ENCODE measurements around the gene SPG11. TPM values are rescaled to one million over a fixed set of nuclear protein-coding genes. Genes with fewer than 3 reads are reported as not detected.
"Not testable (repeated sequence)": the region's sequence is repeated elsewhere in the genome, so short reads cannot be mapped to it uniquely, and the experiment has no call there.

Gene SPG11
- polyA plus RNA-seq, 4 donors, result 33.5 to 63.8 (median 34.7) TPM

GRCh38 chr15:44574734-44575133, 88.7 kb downstream of the SPG11 start:
- 78 to 82% (median 80%) methylated on average over 1 of the region's 1 CpG for WGBS, 3 donors
- Histone ChIP-seq H3K27ac (ENCODE audit: low read depth in 1 of 3, low read length in 2 of 3) (no peak overlapping the region), H3K4me3 (ENCODE audit: low read depth in 1 of 3, low read length in 3 of 3) (peak overlapping the region in 1 of 3 donors; percentile 1), H3K9me3 (ENCODE audit: control insufficient read depth in 2 of 2, insufficient read depth in 1 of 2, low read depth in 1 of 2, low read length in 1 of 2) (no peaks in the 10 kb centered on the region), H3K36me3 (ENCODE audit: control insufficient read depth in 3 of 3, insufficient read depth in 2 of 3, low read depth in 1 of 3, low read length in 3 of 3) (peaks cover 6 to 58% (median 15%) of the 10 kb centered on the region in 3 donors), H3K27me3 (ENCODE audit: control insufficient read depth in 3 of 3, insufficient read depth in 3 of 3, low read length in 3 of 3) (no peaks in the 10 kb centered on the region), H3K4me1 (ENCODE audit: control insufficient read depth in 3 of 3, insufficient read depth in 2 of 3, low read depth in 1 of 3, low read length in 2 of 3) (no peaks in the 10 kb centered on the region)
- FAIRE-seq (no peak), DNase-seq (no peak)

- FAIRE-seq (no peak), DNase-seq (no peak)
- H3K9me3 ChIP-seq (ENCODE audit: control insufficient read depth in 2 of 2, insufficient read depth in 1 of 2, low read depth in 1 of 2, low read length in 1 of 2), result no peaks in the 10 kb centered on the region
- no peak overlapping the region for H3K4me3 ChIP-seq (ENCODE audit: low read depth in 1 of 3, low read length in 3 of 3)
- WGBS, 3 donors, result 90 to 92% (median 92%) methylated on average over 6 of the region's 6 CpGs
- H3K27ac ChIP-seq (ENCODE audit: low read depth in 1 of 3, low read length in 2 of 3), result no peak overlapping the region
- no peaks in the 10 kb centered on the region for H3K27me3 ChIP-seq (ENCODE audit: control insufficient read depth in 3 of 3, insufficient read depth in 3 of 3, low read length in 3 of 3)
- peaks cover 8 to 59% (median 20%) of the 10 kb centered on the region in 3 donors for H3K36me3 ChIP-seq (ENCODE audit: control insufficient read depth in 3 of 3, insufficient read depth in 2 of 3, low read depth in 1 of 3, low read length in 3 of 3)
- no peaks in the 10 kb centered on the region for H3K4me1 ChIP-seq (ENCODE audit: control insufficient read depth in 3 of 3, insufficient read depth in 2 of 3, low read depth in 1 of 3, low read length in 2 of 3)
These were observed 90.1 kb downstream of the SPG11 start for GRCh38 chr15:44573386-44573785.

- no peak overlapping the region for H3K4me3 ChIP-seq (ENCODE audit: low read depth in 1 of 3, low read length in 3 of 3)
- DNase-seq, result no peak
- no peak overlapping the region for H3K27ac ChIP-seq (ENCODE audit: low read depth in 1 of 3, low read length in 2 of 3)
- peaks cover 16 to 72% (median 38%) of the 10 kb centered on the region in 3 donors for H3K36me3 ChIP-seq (ENCODE audit: control insufficient read depth in 3 of 3, insufficient read depth in 2 of 3, low read depth in 1 of 3, low read length in 3 of 3)
- no peaks in the 10 kb centered on the region for H3K4me1 ChIP-seq (ENCODE audit: control insufficient read depth in 3 of 3, insufficient read depth in 2 of 3, low read depth in 1 of 3, low read length in 2 of 3)
- FAIRE-seq, result no peak
- WGBS, 3 donors, result 87 to 96% (median 95%) methylated on average over 4 of the region's 4 CpGs
- peaks cover 0 to 8% of the 10 kb centered on the region in 2 donors for H3K9me3 ChIP-seq (ENCODE audit: control insufficient read depth in 2 of 2, insufficient read depth in 1 of 2, low read depth in 1 of 2, low read length in 1 of 2)
- no peaks in the 10 kb centered on the region for H3K27me3 ChIP-seq (ENCODE audit: control insufficient read depth in 3 of 3, insufficient read depth in 3 of 3, low read length in 3 of 3)
These were observed 93.1 kb downstream of the SPG11 start for GRCh38 chr15:44570361-44570760.

- Histone ChIP-seq H3K4me3 (ENCODE audit: low read depth in 1 of 3, low read length in 3 of 3) (no peak overlapping the region), H3K27me3 (ENCODE audit: control insufficient read depth in 3 of 3, insufficient read depth in 3 of 3, low read length in 3 of 3) (no peaks in the 10 kb centered on the region), H3K9me3 (ENCODE audit: control insufficient read depth in 2 of 2, insufficient read depth in 1 of 2, low read depth in 1 of 2, low read length in 1 of 2) (peaks cover 0 to 15% of the 10 kb centered on the region in 2 donors), H3K27ac (ENCODE audit: low read depth in 1 of 3, low read length in 2 of 3) (no peak overlapping the region), H3K4me1 (ENCODE audit: control insufficient read depth in 3 of 3, insufficient read depth in 2 of 3, low read depth in 1 of 3, low read length in 2 of 3) (no peaks in the 10 kb centered on the region), H3K36me3 (ENCODE audit: control insufficient read depth in 3 of 3, insufficient read depth in 2 of 3, low read depth in 1 of 3, low read length in 3 of 3) (peaks cover 24 to 69% (median 44%) of the 10 kb centered on the region in 3 donors)
- no peak for FAIRE-seq
- WGBS, 3 donors, result 93 to 97% (median 95%) methylated on average over 4 of the region's 4 CpGs
- no peak for DNase-seq
These were observed 94.1 kb downstream of the SPG11 start for GRCh38 chr15:44569316-44569715.

GRCh38 chr15:44568338-44568737, 95.1 kb downstream of the SPG11 start:
- no peak overlapping the region for H3K27ac ChIP-seq (ENCODE audit: low read depth in 1 of 3, low read length in 2 of 3)
- no peaks in the 10 kb centered on the region for H3K27me3 ChIP-seq (ENCODE audit: control insufficient read depth in 3 of 3, insufficient read depth in 3 of 3, low read length in 3 of 3)
- WGBS, 3 donors, result 69 to 82% (median 80%) methylated on average over 3 of the region's 3 CpGs
- DNase-seq (no peak), FAIRE-seq (no peak)
- no peak overlapping the region for H3K4me3 ChIP-seq (ENCODE audit: low read depth in 1 of 3, low read length in 3 of 3)
- no peaks in the 10 kb centered on the region for H3K4me1 ChIP-seq (ENCODE audit: control insufficient read depth in 3 of 3, insufficient read depth in 2 of 3, low read depth in 1 of 3, low read length in 2 of 3)
- peaks cover 29 to 69% (median 39%) of the 10 kb centered on the region in 3 donors for H3K36me3 ChIP-seq (ENCODE audit: control insufficient read depth in 3 of 3, insufficient read depth in 2 of 3, low read depth in 1 of 3, low read length in 3 of 3)
- H3K9me3 ChIP-seq (ENCODE audit: control insufficient read depth in 2 of 2, insufficient read depth in 1 of 2, low read depth in 1 of 2, low read length in 1 of 2), result peaks cover 0 to 15% of the 10 kb centered on the region in 2 donors

- WGBS, 3 donors, result 98% methylated on average over 4 of the region's 4 CpGs
- FAIRE-seq, result no peak
These were observed 97.3 kb downstream of the SPG11 start for GRCh38 chr15:44566155-44566540.

GRCh38 chr15:44565387-44566154, 97.9 kb downstream of the SPG11 start:
- no peak for FAIRE-seq
- Histone ChIP-seq H3K9me3 (ENCODE audit: control insufficient read depth in 2 of 2, insufficient read depth in 1 of 2, low read depth in 1 of 2, low read length in 1 of 2) (peaks cover 0 to 15% of the 10 kb centered on the region in 2 donors), H3K36me3 (ENCODE audit: control insufficient read depth in 3 of 3, insufficient read depth in 2 of 3, low read depth in 1 of 3, low read length in 3 of 3) (peaks cover 32 to 58% (median 39%) of the 10 kb centered on the region in 3 donors), H3K27ac (ENCODE audit: low read depth in 1 of 3, low read length in 2 of 3) (no peak overlapping the region), H3K27me3 (ENCODE audit: control insufficient read depth in 3 of 3, insufficient read depth in 3 of 3, low read length in 3 of 3) (no peaks in the 10 kb centered on the region), H3K4me3 (ENCODE audit: low read depth in 1 of 3, low read length in 3 of 3) (no peak overlapping the region), H3K4me1 (ENCODE audit: control insufficient read depth in 3 of 3, insufficient read depth in 2 of 3, low read depth in 1 of 3, low read length in 2 of 3) (no peaks in the 10 kb centered on the region)
- WGBS, 3 donors, result 97 to 99% (median 99%) methylated on average over 8 of the region's 8 CpGs
- no peak for DNase-seq

More at GRCh38 chr15:44566155-44566540, 97.3 kb downstream of the SPG11 start:
- Histone ChIP-seq H3K9me3 (ENCODE audit: control insufficient read depth in 2 of 2, insufficient read depth in 1 of 2, low read depth in 1 of 2, low read length in 1 of 2) (peaks cover 0 to 15% of the 10 kb centered on the region in 2 donors), H3K4me1 (ENCODE audit: control insufficient read depth in 3 of 3, insufficient read depth in 2 of 3, low read depth in 1 of 3, low read length in 2 of 3) (no peaks in the 10 kb centered on the region), H3K36me3 (ENCODE audit: control insufficient read depth in 3 of 3, insufficient read depth in 2 of 3, low read depth in 1 of 3, low read length in 3 of 3) (peaks cover 31 to 58% (median 38%) of the 10 kb centered on the region in 3 donors), H3K27me3 (ENCODE audit: control insufficient read depth in 3 of 3, insufficient read depth in 3 of 3, low read length in 3 of 3) (no peaks in the 10 kb centered on the region), H3K27ac (ENCODE audit: low read depth in 1 of 3, low read length in 2 of 3) (no peak overlapping the region), H3K4me3 (ENCODE audit: low read depth in 1 of 3, low read length in 3 of 3) (no peak overlapping the region)
- no peak for DNase-seq

GRCh38 chr15:44560926-44561325, 102.5 kb downstream of the SPG11 start:
- not testable (repeated sequence) for H3K27ac ChIP-seq (ENCODE audit: low read depth in 1 of 3, low read length in 2 of 3); DNase-seq; FAIRE-seq; H3K4me3 ChIP-seq (ENCODE audit: low read depth in 1 of 3, low read length in 3 of 3); H3K27me3 ChIP-seq (ENCODE audit: control insufficient read depth in 3 of 3, insufficient read depth in 3 of 3, low read length in 3 of 3); H3K4me1 ChIP-seq (ENCODE audit: control insufficient read depth in 3 of 3, insufficient read depth in 2 of 3, low read depth in 1 of 3, low read length in 2 of 3)
- peaks cover 0 to 13% of the 10 kb centered on the region in 2 donors for H3K9me3 ChIP-seq (ENCODE audit: control insufficient read depth in 2 of 2, insufficient read depth in 1 of 2, low read depth in 1 of 2, low read length in 1 of 2)
- peaks cover 21 to 56% (median 33%) of the 10 kb centered on the region in 3 donors for H3K36me3 ChIP-seq (ENCODE audit: control insufficient read depth in 3 of 3, insufficient read depth in 2 of 3, low read depth in 1 of 3, low read length in 3 of 3)

All from small intestine (tissue), 7 donors.